Measurements from ENCODE around the gene CREBRF.
A peak's percentile ranks its signal among the peaks of the same experiment; 100 is the strongest.
"Not testable (repeated sequence)": the region's sequence is repeated elsewhere in the genome, so short reads cannot be mapped to it uniquely, and the experiment has no call there.

CREBRF gene

DNA sequence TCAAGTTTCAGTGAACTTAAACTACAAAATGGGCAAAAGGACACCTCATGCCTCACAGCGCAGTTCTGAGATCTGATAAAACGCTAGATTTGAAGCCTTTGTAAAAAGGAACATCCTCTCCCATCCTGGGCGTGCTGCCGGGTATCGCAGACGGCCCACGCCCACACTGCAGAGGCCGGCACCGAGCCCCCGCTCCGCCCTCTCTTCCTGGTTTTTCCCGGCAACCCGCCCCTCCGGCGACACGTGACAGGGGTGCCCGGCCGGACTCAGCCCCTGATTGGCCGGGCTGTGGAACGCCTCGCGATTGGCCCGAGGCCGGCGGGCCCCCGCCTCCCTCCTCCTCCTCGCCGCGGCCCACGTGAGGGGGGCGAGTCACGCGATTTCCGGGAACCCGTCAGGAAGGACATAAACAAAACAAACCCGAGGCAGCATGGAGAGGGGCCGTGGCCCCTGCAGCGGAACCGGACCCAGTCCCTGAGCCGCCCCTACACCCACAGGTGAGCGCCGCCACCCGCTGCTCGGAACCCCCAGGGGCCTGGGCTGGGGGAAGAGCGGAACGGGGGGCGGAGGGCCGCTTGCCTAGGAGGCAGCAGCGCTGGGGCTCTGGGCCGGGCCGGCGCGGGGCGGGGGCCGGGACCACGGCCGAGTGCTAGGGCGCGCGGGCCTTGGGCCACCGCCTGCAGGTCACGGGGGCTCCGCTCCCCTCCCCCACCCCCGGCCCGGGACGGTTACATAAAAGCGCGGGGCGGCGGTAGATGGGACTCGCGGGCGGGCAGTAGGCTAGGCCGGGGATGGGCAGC is at the start of gene CREBRF:
Gene CREBRF, plus strand, starts transcription at position 370 of the 800 bp plus-strand sequence. CDS start 24,424 bp downstream, outside the sequence.
- DNase-seq: peak; percentile 98

GRCh38 chr5:173010021-173010420 is 46.1 kb upstream of the CREBRF start:
- DNase-seq: no peak

DNA sequence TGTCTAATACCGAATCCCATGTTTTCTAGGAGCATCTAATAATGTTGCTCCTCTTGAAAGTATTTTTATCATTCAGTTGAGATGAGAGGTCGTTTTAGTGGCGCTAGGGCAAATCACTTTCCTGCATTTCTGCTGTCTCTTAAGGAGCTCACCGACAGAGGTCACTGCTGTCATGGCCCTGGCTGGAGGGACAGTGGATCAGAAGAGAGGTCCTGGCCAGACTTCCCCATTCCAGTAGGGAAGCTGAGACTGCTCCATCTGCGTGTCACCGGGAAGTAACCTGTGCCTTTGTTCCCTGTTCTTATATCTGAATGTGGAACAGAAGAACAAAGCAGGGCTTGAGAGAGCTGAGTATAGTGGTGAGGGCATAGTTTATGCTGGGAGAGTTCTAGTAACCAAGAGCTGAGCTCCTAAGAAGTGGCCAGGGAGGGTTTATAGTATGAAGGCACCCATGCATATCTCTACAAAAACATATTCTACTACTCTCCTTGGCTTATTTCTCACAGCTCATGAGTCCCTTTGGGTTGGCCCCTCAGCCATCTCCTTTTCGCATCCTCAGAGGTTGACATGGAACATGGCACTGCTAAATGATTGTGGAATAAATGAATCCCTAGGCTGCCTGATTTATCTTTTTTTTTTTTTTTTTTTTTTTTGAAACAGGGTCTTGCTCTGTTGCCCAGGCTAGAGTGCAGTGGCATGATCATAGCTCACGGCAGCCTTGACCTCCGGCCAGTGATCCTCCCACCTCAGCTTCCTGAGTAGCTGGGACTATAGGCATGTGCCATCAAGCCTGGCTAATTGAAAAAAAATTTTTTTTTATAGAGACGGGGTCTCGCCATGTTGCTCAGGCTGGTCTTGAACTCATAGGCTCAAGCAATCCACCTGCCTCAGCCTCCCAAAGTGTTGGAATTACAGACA is 45.3 kb upstream of the CREBRF start:
- DNase-seq: no peak

DNA sequence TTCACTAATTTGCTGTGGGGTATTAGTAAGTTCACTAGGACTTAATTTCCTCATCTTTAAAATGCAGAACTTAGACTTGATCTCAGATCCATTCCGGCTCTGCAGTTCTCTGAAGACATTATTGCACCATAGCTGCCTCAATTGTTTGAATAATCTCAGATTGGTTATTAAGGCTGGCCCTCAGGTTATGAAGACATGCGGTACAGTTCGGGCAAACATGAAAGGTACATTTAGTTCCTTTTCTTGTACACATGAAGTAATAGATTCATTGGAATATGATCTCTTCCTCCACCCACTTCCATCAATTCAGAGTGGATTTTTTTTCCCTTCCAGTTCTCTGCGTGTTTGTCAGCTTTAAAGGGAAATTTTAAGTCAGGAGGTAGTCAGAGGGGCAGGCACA is 44.6 kb upstream of the CREBRF start:
- no peak for DNase-seq

GRCh38 chr5:173012882-173013281 is 43.3 kb upstream of the CREBRF start:
- DNase-seq: no peak

- no peak for DNase-seq
Observed at GRCh38 chr5:173014671-173015070, 41.5 kb upstream of the CREBRF start.

DNA sequence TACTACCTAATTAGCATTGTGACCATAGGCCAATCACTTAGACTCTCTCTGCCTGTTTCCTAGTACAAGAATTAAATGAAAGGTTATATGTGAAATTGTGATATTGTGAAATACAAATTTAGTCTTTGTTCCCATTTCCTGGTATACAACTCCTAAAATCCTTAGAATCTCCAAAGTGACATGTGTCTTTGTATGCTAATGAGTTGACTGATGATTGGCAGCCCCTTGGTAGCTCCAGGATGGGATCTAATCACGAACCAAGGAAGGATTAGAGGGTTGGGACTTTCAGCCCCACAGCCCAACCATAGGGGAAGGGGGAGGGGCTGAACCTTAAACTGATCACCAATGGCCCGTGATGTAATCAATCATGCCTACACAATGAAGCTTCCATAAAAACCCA is 41.0 kb upstream of the CREBRF start:
- no peak for DNase-seq

- DNase-seq: no peak
Observed at GRCh38 chr5:173015598-173016455, 40.3 kb upstream of the CREBRF start.

DNA sequence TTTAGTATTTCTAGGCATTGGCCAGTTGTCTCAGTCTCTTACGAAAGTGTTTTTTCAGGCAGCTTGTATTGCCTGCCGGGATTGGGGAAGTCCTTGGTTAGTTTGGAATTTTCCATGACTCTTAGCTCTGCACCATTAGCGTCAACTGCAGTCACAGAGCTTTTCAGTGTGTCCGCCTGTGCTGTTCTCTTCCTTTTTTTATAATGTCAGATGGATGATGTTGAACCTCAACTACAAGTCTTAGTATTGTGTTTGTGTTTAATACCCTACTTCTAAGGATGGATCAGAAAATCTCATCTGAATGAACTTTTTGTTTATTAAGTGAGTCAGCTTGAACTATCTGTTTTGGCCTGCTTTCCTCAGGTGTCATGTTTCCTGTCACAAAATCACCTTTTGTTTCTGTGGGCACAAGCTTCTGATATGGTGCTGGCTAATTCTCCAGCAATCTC is 39.5 kb upstream of the CREBRF start:
- DNase-seq: no peak

GRCh38 chr5:173017087-173017486 is 39.1 kb upstream of the CREBRF start:
- not testable (repeated sequence) for DNase-seq

- no peak for DNase-seq
Observed at GRCh38 chr5:173018358-173018757, 37.8 kb upstream of the CREBRF start.

DNA sequence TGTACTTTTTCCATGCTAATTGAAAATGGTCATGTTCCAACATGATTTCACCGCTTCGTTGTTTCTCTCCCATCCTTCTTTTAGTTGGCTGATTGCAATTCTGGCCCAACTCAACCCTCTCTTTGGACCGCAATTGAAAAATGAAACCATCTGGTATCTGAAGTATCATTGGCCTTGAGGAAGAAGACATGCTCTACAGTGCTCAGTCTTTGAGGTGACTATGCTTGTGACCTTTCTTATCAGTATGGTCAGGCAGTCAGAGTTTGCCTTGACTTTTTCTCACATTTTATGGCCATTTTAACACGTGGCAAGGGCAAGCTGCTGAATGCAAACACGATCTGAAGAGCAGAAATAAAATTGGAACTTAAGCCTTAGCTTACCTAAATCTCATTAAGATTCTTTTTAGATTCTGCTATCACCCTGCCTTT is 36.0 kb upstream of the CREBRF start:
- DNase-seq: no peak

GRCh38 chr5:173020643-173021042 is 35.5 kb upstream of the CREBRF start:
- no peak for DNase-seq

DNA sequence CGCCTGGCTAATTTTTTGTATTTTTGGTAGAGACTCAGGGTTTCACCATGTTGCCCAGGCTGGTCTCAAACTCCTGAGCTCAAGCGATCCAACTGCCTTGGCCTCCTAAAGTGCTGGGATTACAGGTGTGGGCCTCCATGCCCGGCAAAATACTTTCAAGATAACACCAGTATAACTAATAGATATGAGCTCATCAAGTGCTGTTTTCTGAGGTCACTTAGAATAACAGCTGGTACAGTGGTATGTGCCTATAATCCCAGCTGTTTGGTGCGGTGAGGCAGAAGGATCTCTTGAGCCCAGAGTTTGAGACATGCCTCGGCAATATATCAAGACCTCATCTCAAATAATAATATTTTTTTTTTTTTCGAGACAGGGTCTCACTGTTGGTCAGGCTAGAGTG is 30.5 kb upstream of the CREBRF start:
- DNase-seq: no peak

DNA sequence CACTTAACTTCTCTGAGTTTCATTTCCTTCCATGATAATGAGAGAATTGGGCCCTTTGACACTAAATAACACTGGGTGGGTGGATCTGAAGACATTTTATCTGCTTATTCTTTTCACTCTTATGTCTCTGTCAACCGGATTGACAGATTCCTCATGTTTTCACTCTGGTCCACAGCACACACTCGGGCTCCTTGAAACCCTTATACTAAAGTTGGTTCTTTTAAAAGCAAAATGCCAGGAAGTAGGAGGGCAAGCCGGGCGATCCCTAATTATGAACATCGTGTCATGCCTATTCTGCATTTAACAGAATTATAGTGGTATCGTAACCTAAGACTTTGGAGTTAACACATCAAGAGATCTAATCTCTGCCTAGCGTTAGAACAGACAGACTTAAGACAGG is 28.2 kb upstream of the CREBRF start:
- no peak for DNase-seq

GRCh38 chr5:173028811-173029327 is 27.3 kb upstream of the CREBRF start:
- no peak for DNase-seq

DNA sequence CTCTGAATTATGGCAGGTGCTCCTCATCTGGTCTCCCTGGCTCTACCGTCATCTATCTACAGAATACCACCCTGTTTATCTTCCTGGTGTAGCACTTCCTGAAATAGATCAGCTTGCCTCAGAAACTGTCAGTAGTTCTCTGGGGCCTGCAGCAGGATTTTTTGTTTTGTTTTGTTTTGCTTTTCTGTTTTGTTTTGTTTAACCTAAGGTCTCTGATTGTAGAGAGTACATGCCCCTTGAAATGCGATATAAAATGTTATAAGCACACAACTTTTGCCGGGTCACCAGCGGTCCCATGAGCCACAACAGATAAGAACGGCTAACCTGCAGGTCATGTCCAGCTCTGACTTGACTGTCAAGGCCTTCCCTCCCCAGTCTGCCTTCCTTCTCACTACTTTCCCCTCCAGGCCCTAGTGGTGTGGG is 26.6 kb upstream of the CREBRF start:
- DNase-seq: no peak

DNA sequence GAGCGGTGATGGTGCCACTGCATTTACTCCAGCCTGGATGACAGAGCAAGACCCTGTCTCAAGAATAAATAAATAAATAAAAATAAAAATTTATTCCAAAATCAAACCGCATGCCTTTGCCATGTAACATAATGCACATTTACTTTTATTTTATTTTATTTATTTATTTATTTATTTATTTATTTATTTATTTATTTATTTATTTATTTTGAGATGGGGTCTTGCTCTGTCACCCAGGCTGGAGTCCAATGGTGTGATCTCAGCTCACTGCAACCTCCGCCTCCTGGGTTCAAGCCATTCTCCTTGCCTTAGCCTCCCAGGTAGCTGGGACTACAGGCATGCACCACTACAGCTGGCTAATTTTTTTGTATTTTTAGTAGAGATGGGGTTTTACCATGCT is 24.1 kb upstream of the CREBRF start:
- not testable (repeated sequence) for DNase-seq

DNA sequence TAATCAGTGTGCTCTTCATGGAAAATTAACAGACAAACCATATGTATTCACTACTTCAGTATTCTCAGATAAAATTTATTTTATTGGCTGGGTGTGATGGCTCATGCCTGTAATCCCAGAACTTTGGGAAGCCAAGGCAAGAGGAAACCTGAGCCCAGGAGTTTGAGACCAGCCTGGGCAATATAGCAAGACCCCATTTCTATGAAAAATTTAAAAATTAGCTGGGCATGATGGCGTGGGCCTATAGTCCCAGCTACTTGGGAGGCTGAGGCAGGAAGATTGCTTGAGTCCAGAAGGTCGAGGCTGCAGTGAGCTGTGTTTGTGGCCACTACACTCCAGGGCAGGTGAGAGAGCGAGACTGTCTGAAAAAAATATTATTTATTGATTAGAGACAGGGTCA is 23.4 kb upstream of the CREBRF start:
- DNase-seq: no peak

DNA sequence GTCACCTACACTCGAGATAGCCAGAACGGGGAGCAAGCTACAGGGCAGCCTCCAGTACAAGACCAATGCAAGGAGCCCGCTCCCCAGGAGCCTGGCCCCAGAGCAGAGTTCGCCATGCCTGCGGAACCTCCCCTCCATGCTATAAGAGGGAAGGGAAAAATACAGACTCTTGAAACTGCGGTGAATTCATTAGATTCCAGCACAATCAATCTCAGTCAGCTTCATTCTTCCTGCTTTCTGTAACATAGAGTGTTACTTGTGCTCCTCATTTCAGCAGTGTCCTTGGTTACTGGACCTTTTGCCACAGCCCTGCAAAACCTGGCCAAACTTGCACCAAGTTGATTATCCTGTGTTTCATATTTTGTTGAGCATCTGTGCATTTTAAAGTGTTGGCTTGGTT is 22.2 kb upstream of the CREBRF start:
- DNase-seq: no peak

GRCh38 chr5:173035904-173036707 is 20.0 kb upstream of the CREBRF start:
- peak; percentile 16 for DNase-seq

DNA sequence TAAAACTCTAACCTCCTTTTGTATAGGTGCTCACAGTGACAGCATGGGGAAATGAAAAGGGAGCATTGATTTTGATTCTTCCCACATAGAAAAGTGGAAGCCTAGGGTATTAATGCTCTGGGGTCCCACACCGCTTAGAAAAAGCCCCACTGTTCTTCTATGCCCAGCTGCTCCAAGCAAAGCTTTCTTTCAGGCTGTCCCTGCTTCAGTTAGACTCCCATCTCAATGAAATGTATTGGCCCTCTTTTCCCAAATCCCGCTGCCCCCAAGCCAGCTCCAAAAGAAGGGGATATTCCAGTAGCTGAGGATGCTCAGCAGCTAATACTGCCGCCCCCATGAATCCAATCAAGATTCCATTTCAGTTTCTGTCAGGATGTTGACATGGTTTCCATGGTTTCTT is 17.0 kb upstream of the CREBRF start:
- DNase-seq: no peak
